ENCODE data around the gene RAP1GAP2.
"Not testable (repeated sequence)": the region's sequence is repeated elsewhere in the genome, so short reads cannot be mapped to it uniquely, and the experiment has no call there.

Gene RAP1GAP2

GRCh38 chr17:2776589-2777241 lies 19.5 kb upstream of the RAP1GAP2 start:
- peak overlapping the region; percentile 77 for H3K9ac ChIP-seq
- peak overlapping the region; percentile 78 for H3K27ac ChIP-seq
- no peaks in the 10 kb centered on the region for H3K27me3 ChIP-seq
- H3K4me3 ChIP-seq, result peak overlapping the region; percentile 72
- H3K36me3 ChIP-seq, result no peaks in the 10 kb centered on the region
- H3K4me1 ChIP-seq, result peaks cover 52% of the 10 kb centered on the region
- H4K20me1 ChIP-seq, result 0 out of 2 replicates have a peak, but pooled peaks cover 4% of the 10 kb centered on the region
- no peak for TF ChIP-seq Cebpa-rat (IDR thresholded peaks at IDR 0.05)
- no peaks in the 10 kb centered on the region for H3K9me3 ChIP-seq
- peak overlapping the region; percentile 99 for H3K4me2 ChIP-seq

GRCh38 chr17:2777242-2777867 lies 18.9 kb upstream of the RAP1GAP2 start:
- H3K9me3 ChIP-seq, result no peaks in the 10 kb centered on the region
- H3K4me1 ChIP-seq, result peaks cover 59% of the 10 kb centered on the region
- H3K27me3 ChIP-seq, result no peaks in the 10 kb centered on the region
- 0 out of 2 replicates have a peak, but pooled peaks cover 4% of the 10 kb centered on the region for H4K20me1 ChIP-seq
- H3K4me3 ChIP-seq, result peak overlapping the region; percentile 72
- H3K36me3 ChIP-seq, result no peaks in the 10 kb centered on the region
- TF ChIP-seq Cebpa-rat (IDR thresholded peaks at IDR 0.05), result no peak
- H3K4me2 ChIP-seq, result peak overlapping the region; percentile 99
- peak overlapping the region; percentile 77 for H3K9ac ChIP-seq
- H3K27ac ChIP-seq, result peak overlapping the region; percentile 78

GRCh38 chr17:2778489-2778888 lies 17.7 kb upstream of the RAP1GAP2 start:
- H3K9ac ChIP-seq, result no peak overlapping the region
- H3K27me3 ChIP-seq, result no peaks in the 10 kb centered on the region
- H3K9me3 ChIP-seq, result no peaks in the 10 kb centered on the region
- peak overlapping the region; percentile 43 for H3K4me2 ChIP-seq
- H3K27ac ChIP-seq, result no peak overlapping the region
- H3K4me3 ChIP-seq, result no peak overlapping the region
- H3K36me3 ChIP-seq, result no peaks in the 10 kb centered on the region
- no peak for TF ChIP-seq Cebpa-rat (IDR thresholded peaks at IDR 0.05)
- H4K20me1 ChIP-seq, result 0 out of 2 replicates have a peak, but pooled peaks cover 4% of the 10 kb centered on the region
- peaks cover 60% of the 10 kb centered on the region for H3K4me1 ChIP-seq

- no peak for TF ChIP-seq Cebpa-rat (IDR thresholded peaks at IDR 0.05)
- no peaks in the 10 kb centered on the region for H3K9me3 ChIP-seq
- H3K4me2 ChIP-seq, result peak overlapping the region; percentile 43
- no peak overlapping the region for H3K9ac ChIP-seq
- no peaks in the 10 kb centered on the region for H3K36me3 ChIP-seq
- no peak overlapping the region for H3K27ac ChIP-seq
- no peak overlapping the region for H3K4me3 ChIP-seq
- H3K27me3 ChIP-seq, result no peaks in the 10 kb centered on the region
- peaks cover 60% of the 10 kb centered on the region for H3K4me1 ChIP-seq
- 0 out of 2 replicates have a peak, but pooled peaks cover 4% of the 10 kb centered on the region for H4K20me1 ChIP-seq
Measured at GRCh38 chr17:2779545-2779944, 16.7 kb upstream of the RAP1GAP2 start.

- H3K27ac ChIP-seq, result no peak overlapping the region
- H3K9me3 ChIP-seq, result no peaks in the 10 kb centered on the region
- H3K9ac ChIP-seq, result no peak overlapping the region
- no peaks in the 10 kb centered on the region for H3K36me3 ChIP-seq
- no peak overlapping the region for H3K4me3 ChIP-seq
- no peak for TF ChIP-seq Cebpa-rat (IDR thresholded peaks at IDR 0.05)
- H3K4me2 ChIP-seq, result no peak overlapping the region
- H3K4me1 ChIP-seq, result peaks cover 65% of the 10 kb centered on the region
- H3K27me3 ChIP-seq, result no peaks in the 10 kb centered on the region
- 0 out of 2 replicates have a peak, but pooled peaks cover 4% of the 10 kb centered on the region for H4K20me1 ChIP-seq
Measured at GRCh38 chr17:2780256-2780655, 16.0 kb upstream of the RAP1GAP2 start.

- Histone ChIP-seq H3K4me3 (no peak overlapping the region), H3K27ac (no peak overlapping the region), H3K27me3 (no peaks in the 10 kb centered on the region), H3K4me2 (no peak overlapping the region), H3K4me1 (peaks cover 67% of the 10 kb centered on the region), H3K9me3 (no peaks in the 10 kb centered on the region), H3K9ac (no peak overlapping the region), H3K36me3 (no peaks in the 10 kb centered on the region), H4K20me1 (0 out of 2 replicates have a peak, but pooled peaks cover 4% of the 10 kb centered on the region)
- no peak for TF ChIP-seq Cebpa-rat (IDR thresholded peaks at IDR 0.05)
Measured at GRCh38 chr17:2780931-2781454, 15.2 kb upstream of the RAP1GAP2 start.

- not testable (repeated sequence) for H3K4me3 ChIP-seq, H3K36me3 ChIP-seq, H4K20me1 ChIP-seq, H3K27me3 ChIP-seq, H3K9ac ChIP-seq, H3K9me3 ChIP-seq
- Histone ChIP-seq H3K4me1 (peaks cover 69% of the 10 kb centered on the region), H3K4me2 (peak overlapping the region; percentile 37), H3K27ac (0 out of 2 replicates have a peak overlapping the region, but pooled peaks have one; percentile 38)
Measured at GRCh38 chr17:2781598-2781997, 14.6 kb upstream of the RAP1GAP2 start.

GRCh38 chr17:2782055-2782454 lies 14.2 kb upstream of the RAP1GAP2 start:
- Histone ChIP-seq H3K9ac (no peak overlapping the region), H3K27ac (0 out of 2 replicates have a peak overlapping the region, but pooled peaks have one; percentile 38), H3K27me3 (no peaks in the 10 kb centered on the region), H3K4me3 (no peak overlapping the region), H3K36me3 (no peaks in the 10 kb centered on the region), H3K9me3 (no peaks in the 10 kb centered on the region), H3K4me2 (peak overlapping the region; percentile 37), H4K20me1 (0 out of 2 replicates have a peak, but pooled peaks cover 4% of the 10 kb centered on the region), H3K4me1 (peaks cover 71% of the 10 kb centered on the region)
- no peak for TF ChIP-seq Cebpa-rat (IDR thresholded peaks at IDR 0.05)

GRCh38 chr17:2783310-2784030 lies 12.8 kb upstream of the RAP1GAP2 start:
- TF ChIP-seq Cebpa-rat (IDR thresholded peaks at IDR 0.05), result no peak
- Histone ChIP-seq H3K4me2 (no peak overlapping the region), H3K36me3 (no peaks in the 10 kb centered on the region), H3K9me3 (no peaks in the 10 kb centered on the region), H3K27me3 (no peaks in the 10 kb centered on the region), H3K4me3 (no peak overlapping the region), H3K4me1 (peaks cover 75% of the 10 kb centered on the region), H3K9ac (no peak overlapping the region), H3K27ac (no peak overlapping the region), H4K20me1 (0 out of 2 replicates have a peak, but pooled peaks cover 2% of the 10 kb centered on the region)
